GM12878 (cell line): Measurements from ENCODE around the gene DOCK1. TPM values are rescaled to one million over a fixed set of nuclear protein-coding genes. Genes with fewer than 3 reads are reported as not detected.

Experiments used
- ATAC-seq: fragments of 200-7000 bp; cut with Tn5 transposase; 3 replicates; pipeline ENCODE4 v1.9.1; 2020; ENCODE audit warnings: mild to moderate bottlenecking, moderate library complexity
- BruUV-seq: library from RNA; stranded (reverse); fragments of 400-500 nt; replicated peaks from 2 replicates; lab custom pipeline; 2021; lab: Mats Ljungman, UMichigan
- CTCF ChIA-PET: fragments of 300-600 bp; sonication (Branson Sonifier 250); formaldehyde crosslinking; extraction: SDS; loops from one replicate; lab custom pipeline; 2021; ENCODE audit warnings: inconsistent platforms; lab: Yijun Ruan, JAX
- POLR2A ChIA-PET: fragments of 350-600 bp; formaldehyde crosslinking; extraction: SDS; loops from one replicate; lab custom pipeline; 2021; ENCODE audit warnings: inconsistent platforms; lab: Charles Lee
- RAD21 ChIA-PET: fragments of 300-600 bp; sonication (Branson Sonifier 250); formaldehyde crosslinking; loops from one replicate; lab custom pipeline; 2023; ENCODE audit warnings: antibody characterized with exemption; ENCODE audit not compliant: unreplicated experiment; lab: Charles Lee
- SMC1A ChIA-PET: fragments of 300-600 bp; sonication (Branson Sonifier 250); formaldehyde crosslinking; loops from one replicate; lab custom pipeline; 2023; ENCODE audit not compliant: unreplicated experiment, uncharacterized antibody; lab: Charles Lee
- DNase-seq: peaks from one replicate; pipeline ENCODE4 v3.0.0-alpha.2; 2011; ENCODE audit warnings: low read depth, low spot score
- FAIRE-seq: peaks from 3 replicates; lab custom pipeline; 2011; peaks lifted over from hg19 to GRCh38; lab: Jason Lieb, UNC
- H2AFZ ChIP-seq: 2 replicates; pipeline ENCODE4 v1.6.0; 2011; ENCODE audit warnings: low read depth, low read length, control low read depth; ENCODE audit not compliant: control insufficient read depth
- H3K27ac ChIP-seq: 2 replicates; pipeline ENCODE4 v1.5.1; 2011; ENCODE audit warnings: control low read depth; ENCODE audit not compliant: control insufficient read depth, insufficient read depth
- H3K27me3 ChIP-seq, 2 experiments: replicated peaks in 1 of 2; 2 replicates each; pipeline versions ENCODE4 v1.6.0 to v1.6.1; 2011; ENCODE audit warnings: low read length in 1 of 2; ENCODE audit not compliant: control insufficient read depth in 2 of 2, insufficient read depth in 2 of 2
- H3K36me3 ChIP-seq, 2 experiments: 2 replicates each; pipeline ENCODE4 v1.5.1; 2011; ENCODE audit warnings: low read length in 1 of 2; ENCODE audit not compliant: control insufficient read depth in 2 of 2, insufficient read depth in 2 of 2
- H3K4me1 ChIP-seq: 2 replicates; pipeline ENCODE4 v1.6.1; 2011; ENCODE audit warnings: mild to moderate bottlenecking, low read length, moderate library complexity, mixed read lengths; ENCODE audit not compliant: control insufficient read depth, insufficient read depth
- H3K4me2 ChIP-seq: 2 replicates; pipeline ENCODE4 v1.6.0; 2011; ENCODE audit warnings: control low read depth; ENCODE audit not compliant: control insufficient read depth, insufficient read depth
- H3K4me3 ChIP-seq: fragments of 200-600 bp; sonication (generic); 2 replicates; pipeline ENCODE4 v1.5.1; 2016
- H3K79me2 ChIP-seq: 2 replicates; pipeline ENCODE4 v1.6.0; 2011; ENCODE audit warnings: low read length; ENCODE audit not compliant: control insufficient read depth, insufficient read depth
- H3K9ac ChIP-seq: 2 replicates; pipeline ENCODE4 v1.8.0; 2011; ENCODE audit warnings: low read length, control low read depth, mixed read lengths; ENCODE audit not compliant: control insufficient read depth, insufficient read depth
- H3K9me3 ChIP-seq: replicated peaks from 3 replicates; pipeline ENCODE4 v1.5.1; 2011; ENCODE audit warnings: mild to moderate bottlenecking, low read length; ENCODE audit not compliant: control insufficient read depth, insufficient read depth
- H4K20me1 ChIP-seq: 2 replicates; pipeline ENCODE4 v1.6.0; 2011; ENCODE audit not compliant: control insufficient read depth, insufficient read depth
- FOXM1 ChIP-seq: IDR thresholded peaks from 2 replicates; pipeline ENCODE4 v1.6.1; 2012; ENCODE audit warnings: low read depth, mild to moderate bottlenecking, inconsistent platforms, low read length, moderate library complexity
- HDAC6 ChIP-seq: fragments of 200-600 bp; sonication (generic); IDR thresholded peaks from one replicate; pipeline ENCODE4 v1.8.0; 2017; ENCODE audit warnings: antibody characterized with exemption; ENCODE audit not compliant: unreplicated experiment
- SIX5 ChIP-seq: IDR thresholded peaks from 2 replicates; pipeline ENCODE4 v1.6.1; 2011; ENCODE audit warnings: mild to moderate bottlenecking, low read depth, low read length, moderate library complexity; ENCODE audit not compliant: severe bottlenecking
- SREBF2 ChIP-seq: IDR thresholded peaks from 2 replicates; pipeline ENCODE4 v1.6.1; 2012; ENCODE audit warnings: mild to moderate bottlenecking, low read length
- WGBS: methylation state at CpG from one replicate; pipeline ENCODE4 v1.1.6; 2016; ENCODE audit warnings: low lambda C conversion rate; ENCODE audit not compliant: insufficient replicate concordance, insufficient coverage; ENCODE audit errors: missing lambda C conversion rate; 5-methylcytosine and 5-hydroxymethylcytosine counted together
- in situ Hi-C: fragments of 300-500 bp; cut with MboI; formaldehyde crosslinking; loops from 9 replicates; pipeline ENCODE4 v1.14.3; 2018; ENCODE audit warnings: mixed read lengths
- intact Hi-C: fragments of 100-400 bp; cut with micrococcal nuclease; formaldehyde crosslinking; loops from one replicate; pipeline ENCODE4 v1.14.2; 2022; ENCODE audit not compliant: unreplicated experiment
- polyA plus RNA-seq, 11 experiments: library from polyadenylated mRNA; depleted of rRNA in 4 of 11; unstranded in 6 of 11; stranded (reverse) in 5 of 11; fragments of >200 nt; fragmentation: Nextera tagmentation in 4 of 11; fragmentation: Illumina TruSeq in 1 of 11; extraction: Ambion mirVana in 4 of 11; extraction: Trizol in 1 of 11; gene quantifications; 1 replicate in 1 of 11; 2 replicates in 10 of 11; pipeline versions ENCODE4 v1.2.1 to v1.2.3, GENCODE V29; 2011 to 2016; ENCODE audit warnings: inconsistent platforms in 2 of 11, missing spikeins in 2 of 11, low read depth in 1 of 11
- total RNA-seq, 4 experiments: library from RNA; depleted of rRNA in 3 of 4; stranded (reverse); fragments of >200 nt in 3 of 4; fragmentation: Illumina TruSeq in 1 of 4; extraction: Trizol in 1 of 4; gene quantifications; 2 replicates each; pipeline versions ENCODE4 v1.2.1 to v1.2.3, GENCODE V29; 2013 to 2021
- TF ChIP-seq, protein P1 (sequence below): IDR thresholded peaks from 2 replicates; pipeline ENCODE4 v1.6.1; 2012; ENCODE audit warnings: mild to moderate bottlenecking, low read depth, low read length

DOCK1 gene
- total and polyA plus RNA-seq, 10 of the 15 experiments (the other 5 are each of a cell fraction or from before 2014, with no cell fraction given), result 0.05 to 0.18 TPM; not detected in 8

GRCh38 chr10:126940670-126941310 is 35.6 kb downstream of the DOCK1 start:
- ATAC-seq, result no peak
- no peak for TF ChIP-seq HDAC6
- no peak for TF ChIP-seq SREBF2
- no peak for TF ChIP-seq FOXM1
- TF ChIP-seq, protein P1, sequence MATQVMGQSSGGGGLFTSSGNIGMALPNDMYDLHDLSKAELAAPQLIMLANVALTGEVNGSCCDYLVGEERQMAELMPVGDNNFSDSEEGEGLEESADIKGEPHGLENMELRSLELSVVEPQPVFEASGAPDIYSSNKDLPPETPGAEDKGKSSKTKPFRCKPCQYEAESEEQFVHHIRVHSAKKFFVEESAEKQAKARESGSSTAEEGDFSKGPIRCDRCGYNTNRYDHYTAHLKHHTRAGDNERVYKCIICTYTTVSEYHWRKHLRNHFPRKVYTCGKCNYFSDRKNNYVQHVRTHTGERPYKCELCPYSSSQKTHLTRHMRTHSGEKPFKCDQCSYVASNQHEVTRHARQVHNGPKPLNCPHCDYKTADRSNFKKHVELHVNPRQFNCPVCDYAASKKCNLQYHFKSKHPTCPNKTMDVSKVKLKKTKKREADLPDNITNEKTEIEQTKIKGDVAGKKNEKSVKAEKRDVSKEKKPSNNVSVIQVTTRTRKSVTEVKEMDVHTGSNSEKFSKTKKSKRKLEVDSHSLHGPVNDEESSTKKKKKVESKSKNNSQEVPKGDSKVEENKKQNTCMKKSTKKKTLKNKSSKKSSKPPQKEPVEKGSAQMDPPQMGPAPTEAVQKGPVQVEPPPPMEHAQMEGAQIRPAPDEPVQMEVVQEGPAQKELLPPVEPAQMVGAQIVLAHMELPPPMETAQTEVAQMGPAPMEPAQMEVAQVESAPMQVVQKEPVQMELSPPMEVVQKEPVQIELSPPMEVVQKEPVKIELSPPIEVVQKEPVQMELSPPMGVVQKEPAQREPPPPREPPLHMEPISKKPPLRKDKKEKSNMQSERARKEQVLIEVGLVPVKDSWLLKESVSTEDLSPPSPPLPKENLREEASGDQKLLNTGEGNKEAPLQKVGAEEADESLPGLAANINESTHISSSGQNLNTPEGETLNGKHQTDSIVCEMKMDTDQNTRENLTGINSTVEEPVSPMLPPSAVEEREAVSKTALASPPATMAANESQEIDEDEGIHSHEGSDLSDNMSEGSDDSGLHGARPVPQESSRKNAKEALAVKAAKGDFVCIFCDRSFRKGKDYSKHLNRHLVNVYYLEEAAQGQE, result no peak
- no peak for TF ChIP-seq SIX5

More at GRCh38 chr10:126940670-126941310, 35.6 kb downstream of the DOCK1 start:
- no peak for FAIRE-seq
- 47% methylated on average over 6 of the region's 6 CpGs for WGBS
- H3K27ac ChIP-seq, result no peak overlapping the region
- intact Hi-C loops (no loop called here), in situ Hi-C loops (no loop called here)
- no peaks in the 10 kb centered on the region for H3K4me1 ChIP-seq
- BruUV-seq, result no TSS peak
- ChIA-PET CTCF (no interaction called here), POLR2A (no interaction called here), RAD21 (no interaction called here), SMC1A (no interaction called here)
- no peaks in the 10 kb centered on the region for H3K27me3 ChIP-seq
- H3K9me3 ChIP-seq, result no peaks in the 10 kb centered on the region; the same call in 1 of the 3 replicates
- no peak overlapping the region for H3K9ac ChIP-seq
- no peaks in the 10 kb centered on the region for H4K20me1 ChIP-seq
- H3K36me3 ChIP-seq, result no peaks in the 10 kb centered on the region
- no peak for DNase-seq
- H3K4me3 ChIP-seq, result no peak overlapping the region
- H3K4me2 ChIP-seq, result no peak overlapping the region
- no peak overlapping the region for H2AFZ ChIP-seq
- H3K79me2 ChIP-seq, result no peaks in the 10 kb centered on the region
